Measurements from ENCODE around the gene CYSTM1. TPM values are rescaled to one million over a fixed set of nuclear protein-coding genes. Genes with fewer than 3 reads are reported as not detected.

The CYSTM1 gene
- total RNA-seq, 2 experiments from 2014 or later: 7.2 to 7.4 TPM

GRCh38 chr5:140250386-140250785 lies 75.4 kb downstream of the CYSTM1 start:
- Mint-ChIP-seq H3K4me1 (ENCODE audit: low read depth) (peaks cover 58% of the 10 kb centered on the region), H3K4me3 (no peak overlapping the region), H3K27me3 (no peaks in the 10 kb centered on the region), H3K27ac (peak overlapping the region; percentile 10), H3K36me3 (ENCODE audit: low read depth) (peaks cover 5% of the 10 kb centered on the region), H3K9me3 (no peaks in the 10 kb centered on the region)
- H3K4me3 ChIP-seq (ENCODE audit: low read length): no peak overlapping the region
- H3K27ac ChIP-seq (ENCODE audit: low read depth in 1 of 2, low read length in 2 of 2): no peak overlapping the region
- TF ChIP-seq CTCF (IDR thresholded peaks at IDR 0.05): no peak
- H3K27me3 ChIP-seq (ENCODE audit: control insufficient read depth in 1 of 2, insufficient read depth in 2 of 2, low read length in 2 of 2): no peaks in the 10 kb centered on the region
- H3K4me1 ChIP-seq (ENCODE audit: insufficient read depth, low read length): peaks cover 48% of the 10 kb centered on the region
- no peak for DNase-seq
- intact Hi-C loops (cut with DNase I, micrococcal nuclease): no loop called here
- peaks cover 4% of the 10 kb centered on the region for H3K36me3 ChIP-seq (ENCODE audit: insufficient read depth, low read length)
- ChIA-PET POLR2A (interaction anchor here (1.9 to 2.1 kb wide), 2 partner anchors 17 to 53 kb away, joined by 5 to 8 read pairs; partner anchors contain the start of gene PFDN1), CTCF (interaction anchor here (1.5 kb wide), 1 partner anchor 11 kb away, joined by 3 read pairs; no protein-coding TSS in a partner anchor)
- no peak for ATAC-seq (ENCODE audit: poor library complexity)
- H3K9me3 ChIP-seq (ENCODE audit: control insufficient read depth in 1 of 2, insufficient read depth in 1 of 2, low read length in 2 of 2): no peaks in the 10 kb centered on the region

DNA sequence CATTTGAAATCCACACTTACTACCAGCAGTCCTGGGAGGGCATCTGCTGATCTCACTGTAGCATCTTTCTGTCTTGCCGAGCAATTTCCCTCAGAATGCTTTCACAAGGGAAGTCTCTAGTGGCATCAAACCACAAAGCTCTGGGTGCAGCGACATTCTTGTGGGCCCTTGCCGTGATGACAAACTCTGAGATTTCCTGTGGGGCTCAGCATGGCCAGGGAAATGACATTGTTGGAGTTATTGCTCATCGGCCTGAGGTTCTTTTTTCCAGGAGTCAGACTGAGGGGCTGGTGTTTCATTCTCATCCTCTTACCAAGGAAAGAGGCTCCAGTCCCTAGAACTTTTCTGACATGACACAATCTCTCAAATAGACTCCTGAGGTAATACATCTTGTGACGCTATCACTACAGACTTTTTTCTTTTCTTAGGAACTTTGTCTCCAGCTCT lies 76.6 kb downstream of the CYSTM1 start:
- no peak overlapping the region for H3K4me3 ChIP-seq (ENCODE audit: low read length)
- TF ChIP-seq CTCF (IDR thresholded peaks at IDR 0.05): no peak
- peaks cover 50% of the 10 kb centered on the region for H3K4me1 Mint-ChIP-seq (ENCODE audit: low read depth)
- H3K27ac Mint-ChIP-seq: peak overlapping the region; percentile 70
- H3K9me3 ChIP-seq (ENCODE audit: control insufficient read depth in 1 of 2, insufficient read depth in 1 of 2, low read length in 2 of 2): no peaks in the 10 kb centered on the region
- ATAC-seq (ENCODE audit: poor library complexity) (peak; percentile 92), DNase-seq (peak in 13 of 14 experiments; percentile 12 to 81 (median 35))
- ChIA-PET CTCF (interaction anchor here (1.0 to 1.5 kb wide), 2 partner anchors 12 to 112 kb away, joined by 3 read pairs; no protein-coding TSS in a partner anchor), POLR2A (interaction anchor here (1.1 to 2.1 kb wide), 3 partner anchors 16 to 52 kb away, joined by 3 to 8 read pairs (median 5); partner anchors contain the start of gene PFDN1)
- H3K36me3 ChIP-seq (ENCODE audit: insufficient read depth, low read length): no peaks in the 10 kb centered on the region
- H3K4me1 ChIP-seq (ENCODE audit: insufficient read depth, low read length): peaks cover 45% of the 10 kb centered on the region
- H3K9me3 Mint-ChIP-seq: no peaks in the 10 kb centered on the region
- peaks cover 4% of the 10 kb centered on the region for H3K36me3 Mint-ChIP-seq (ENCODE audit: low read depth)
- H3K27ac ChIP-seq (ENCODE audit: low read depth in 1 of 2, low read length in 2 of 2): peak overlapping the region in 1 of 2 donors; percentile 56
- H3K27me3 Mint-ChIP-seq: no peaks in the 10 kb centered on the region
- intact Hi-C loops (cut with DNase I, micrococcal nuclease): no loop called here
- H3K27me3 ChIP-seq (ENCODE audit: control insufficient read depth in 1 of 2, insufficient read depth in 2 of 2, low read length in 2 of 2): no peaks in the 10 kb centered on the region
- peak overlapping the region; percentile 27 for H3K4me3 Mint-ChIP-seq

DNA sequence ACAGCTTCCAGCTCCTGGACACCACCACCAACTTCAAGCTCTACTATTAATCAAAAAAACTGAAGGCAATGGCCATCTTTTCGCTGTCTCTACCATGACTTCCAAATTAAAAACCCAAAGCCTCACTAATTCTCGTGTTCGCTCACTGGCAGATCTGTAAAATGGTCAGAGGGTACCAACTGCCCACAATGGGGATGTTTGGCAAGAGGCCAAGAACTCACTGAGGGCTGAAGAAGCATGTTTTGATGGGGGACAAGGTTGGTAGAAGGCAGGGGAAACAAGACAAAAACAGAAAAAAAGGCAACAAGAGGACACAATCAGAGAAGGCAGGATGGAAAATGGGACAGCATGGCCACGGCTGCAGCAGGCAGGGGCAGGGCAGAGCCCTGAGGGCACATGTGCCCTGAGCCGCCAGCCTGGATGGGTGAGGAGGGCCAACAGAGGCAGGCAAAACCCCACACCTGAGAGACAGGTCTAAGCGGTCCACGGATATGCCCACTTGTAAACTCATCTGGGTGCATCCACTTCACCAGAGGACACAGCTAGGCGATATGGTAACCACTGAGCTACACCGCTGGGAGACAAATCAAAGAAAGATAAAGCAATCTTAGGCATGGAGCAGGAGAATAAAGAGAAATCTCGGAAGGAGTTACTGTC lies 77.6 kb downstream of the CYSTM1 start:
- no peak for TF ChIP-seq CTCF (IDR thresholded peaks at IDR 0.05)
- ATAC-seq (ENCODE audit: poor library complexity) (no peak), DNase-seq (no peak)
- H3K4me3 ChIP-seq (ENCODE audit: low read length): no peak overlapping the region
- ChIA-PET POLR2A (interaction anchor here (0.6 to 2.1 kb wide), 3 partner anchors 16 to 315 kb away, joined by 3 to 5 read pairs (median 3); partner anchors contain the start of gene PFDN1), CTCF (interaction anchor here (1.4 kb wide), 1 partner anchor 99 kb away, joined by 5 read pairs; no protein-coding TSS in a partner anchor)
- no peaks in the 10 kb centered on the region for H3K9me3 ChIP-seq (ENCODE audit: control insufficient read depth in 1 of 2, insufficient read depth in 1 of 2, low read length in 2 of 2)
- H3K27me3 ChIP-seq (ENCODE audit: control insufficient read depth in 1 of 2, insufficient read depth in 2 of 2, low read length in 2 of 2): no peaks in the 10 kb centered on the region
- Mint-ChIP-seq H3K27me3 (no peaks in the 10 kb centered on the region), H3K36me3 (ENCODE audit: low read depth) (peaks cover 9% of the 10 kb centered on the region), H3K27ac (peak overlapping the region; percentile 70), H3K4me1 (ENCODE audit: low read depth) (peaks cover 51% of the 10 kb centered on the region), H3K4me3 (no peak overlapping the region), H3K9me3 (no peaks in the 10 kb centered on the region)
- intact Hi-C loops (cut with DNase I, micrococcal nuclease): no loop called here
- H3K27ac ChIP-seq (ENCODE audit: low read depth in 1 of 2, low read length in 2 of 2): no peak overlapping the region
- H3K4me1 ChIP-seq (ENCODE audit: insufficient read depth, low read length): peaks cover 45% of the 10 kb centered on the region
- H3K36me3 ChIP-seq (ENCODE audit: insufficient read depth, low read length): no peaks in the 10 kb centered on the region
